ENCODE measurements around the gene CLCN2. TPM values are rescaled to one million over a fixed set of nuclear protein-coding genes. Genes with fewer than 3 reads are reported as not detected.

The CLCN2 gene
- total and polyA plus RNA-seq, 12 donors = 7.5 to 27.8 (median 14.9) TPM

DNA sequence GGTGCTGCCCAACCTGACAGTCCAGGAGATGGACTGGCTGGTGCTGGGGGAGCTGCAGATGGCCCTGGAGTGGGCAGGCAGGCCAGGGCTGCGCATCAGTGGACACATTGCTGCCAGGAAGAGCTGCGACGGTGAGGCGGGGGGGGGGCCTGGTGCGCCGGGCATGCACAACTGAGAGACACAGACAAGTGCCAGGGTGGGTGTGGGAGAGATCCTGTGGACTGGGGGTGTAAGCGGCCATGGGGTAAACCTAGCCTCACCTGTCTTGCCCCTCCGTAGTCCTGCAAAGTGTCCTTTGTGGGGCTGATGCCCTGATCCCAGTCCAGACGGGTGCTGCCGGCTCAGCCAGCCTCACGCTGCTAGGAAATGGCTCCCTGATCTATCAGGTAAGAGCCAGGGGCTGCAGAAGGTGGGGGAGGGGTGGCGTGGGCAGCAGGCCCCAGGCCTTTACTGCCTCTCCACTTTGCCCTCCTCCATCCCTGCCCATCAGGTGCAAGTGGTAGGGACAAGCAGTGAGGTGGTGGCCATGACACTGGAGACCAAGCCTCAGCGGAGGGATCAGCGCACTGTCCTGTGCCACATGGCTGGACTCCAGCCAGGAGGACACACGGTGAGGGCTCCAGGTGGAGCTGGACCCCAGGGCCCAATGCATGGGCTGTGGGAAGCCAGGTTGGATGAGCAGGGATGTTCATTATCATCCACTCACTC is 21.8 kb upstream of the CLCN2 start:
- no peak overlapping the region for H3K4me3 ChIP-seq
- TF ChIP-seq, protein P1, sequence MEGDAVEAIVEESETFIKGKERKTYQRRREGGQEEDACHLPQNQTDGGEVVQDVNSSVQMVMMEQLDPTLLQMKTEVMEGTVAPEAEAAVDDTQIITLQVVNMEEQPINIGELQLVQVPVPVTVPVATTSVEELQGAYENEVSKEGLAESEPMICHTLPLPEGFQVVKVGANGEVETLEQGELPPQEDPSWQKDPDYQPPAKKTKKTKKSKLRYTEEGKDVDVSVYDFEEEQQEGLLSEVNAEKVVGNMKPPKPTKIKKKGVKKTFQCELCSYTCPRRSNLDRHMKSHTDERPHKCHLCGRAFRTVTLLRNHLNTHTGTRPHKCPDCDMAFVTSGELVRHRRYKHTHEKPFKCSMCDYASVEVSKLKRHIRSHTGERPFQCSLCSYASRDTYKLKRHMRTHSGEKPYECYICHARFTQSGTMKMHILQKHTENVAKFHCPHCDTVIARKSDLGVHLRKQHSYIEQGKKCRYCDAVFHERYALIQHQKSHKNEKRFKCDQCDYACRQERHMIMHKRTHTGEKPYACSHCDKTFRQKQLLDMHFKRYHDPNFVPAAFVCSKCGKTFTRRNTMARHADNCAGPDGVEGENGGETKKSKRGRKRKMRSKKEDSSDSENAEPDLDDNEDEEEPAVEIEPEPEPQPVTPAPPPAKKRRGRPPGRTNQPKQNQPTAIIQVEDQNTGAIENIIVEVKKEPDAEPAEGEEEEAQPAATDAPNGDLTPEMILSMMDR (IDR thresholded peaks at IDR 0.05) = no peak
- no peak for TF ChIP-seq POLR2A (IDR thresholded peaks at IDR 0.05)
- 93 to 100% (median 96%) methylated on average over 3 to 15 of the region's 15 CpGs for WGBS, 4 donors
- peaks cover 8 to 16% of the 10 kb centered on the region in 2 donors for H3K4me1 ChIP-seq (replicated peaks in 1 of 2)
- H3K27me3 ChIP-seq = peaks cover 8% of the 10 kb centered on the region
- no peaks in the 10 kb centered on the region for H3K9me3 ChIP-seq (replicated peaks in 1 of 3)
- no peaks in the 10 kb centered on the region for H3K36me3 ChIP-seq (replicated peaks in 1 of 2)
- no peak overlapping the region for H3K27ac ChIP-seq
- DNase-seq = no peak
- intact Hi-C loops (cut with DNase I) = no loop called here

DNA sequence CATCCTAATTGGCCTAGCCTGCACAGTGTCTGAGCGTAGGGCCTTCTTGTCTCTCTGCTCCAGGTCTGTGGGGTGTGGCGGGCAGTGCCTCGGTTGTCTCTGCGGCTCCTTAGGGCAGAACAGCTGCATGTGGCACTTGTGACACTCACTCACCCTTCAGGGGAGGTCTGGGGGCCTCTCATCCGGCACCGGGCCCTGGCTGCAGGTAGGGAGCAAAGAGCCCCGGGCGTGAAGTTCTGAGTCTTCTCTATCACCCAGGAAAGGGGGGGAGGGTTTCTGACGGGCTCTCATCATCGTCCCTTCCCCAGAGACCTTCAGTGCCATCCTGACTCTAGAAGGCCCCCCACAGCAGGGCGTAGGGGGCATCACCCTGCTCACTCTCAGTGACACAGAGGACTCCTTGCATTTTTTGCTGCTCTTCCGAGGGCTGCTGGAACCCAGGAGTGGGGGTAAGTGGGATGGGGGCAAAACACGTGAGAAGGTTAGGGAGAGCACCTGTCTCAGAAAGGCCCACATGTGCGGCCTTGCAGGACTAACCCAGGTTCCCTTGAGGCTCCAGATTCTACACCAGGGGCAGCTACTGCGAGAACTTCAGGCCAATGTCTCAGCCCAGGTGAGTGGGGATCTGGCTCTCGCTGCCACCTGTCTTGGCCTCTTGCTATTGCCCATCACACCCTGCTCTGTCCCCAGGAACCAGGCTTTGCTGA is 21.1 kb upstream of the CLCN2 start:
- Histone ChIP-seq H3K36me3 (replicated peaks in 1 of 2) (no peaks in the 10 kb centered on the region), H3K27me3 (peaks cover 8% of the 10 kb centered on the region), H3K4me3 (no peak overlapping the region), H3K4me1 (replicated peaks in 1 of 2) (peaks cover 8 to 23% of the 10 kb centered on the region in 2 donors), H3K27ac (no peak overlapping the region), H3K9me3 (replicated peaks in 1 of 3) (no peaks in the 10 kb centered on the region)
- no peak for DNase-seq
- 87 to 95% (median 92%) methylated on average over 13 to 16 of the region's 16 CpGs for WGBS, 4 donors
- intact Hi-C loops (cut with DNase I) = no loop called here
- TF ChIP-seq POLR2A (IDR thresholded peaks at IDR 0.05) = no peak
- TF ChIP-seq, protein P1 (IDR thresholded peaks at IDR 0.05) = no peak

DNA sequence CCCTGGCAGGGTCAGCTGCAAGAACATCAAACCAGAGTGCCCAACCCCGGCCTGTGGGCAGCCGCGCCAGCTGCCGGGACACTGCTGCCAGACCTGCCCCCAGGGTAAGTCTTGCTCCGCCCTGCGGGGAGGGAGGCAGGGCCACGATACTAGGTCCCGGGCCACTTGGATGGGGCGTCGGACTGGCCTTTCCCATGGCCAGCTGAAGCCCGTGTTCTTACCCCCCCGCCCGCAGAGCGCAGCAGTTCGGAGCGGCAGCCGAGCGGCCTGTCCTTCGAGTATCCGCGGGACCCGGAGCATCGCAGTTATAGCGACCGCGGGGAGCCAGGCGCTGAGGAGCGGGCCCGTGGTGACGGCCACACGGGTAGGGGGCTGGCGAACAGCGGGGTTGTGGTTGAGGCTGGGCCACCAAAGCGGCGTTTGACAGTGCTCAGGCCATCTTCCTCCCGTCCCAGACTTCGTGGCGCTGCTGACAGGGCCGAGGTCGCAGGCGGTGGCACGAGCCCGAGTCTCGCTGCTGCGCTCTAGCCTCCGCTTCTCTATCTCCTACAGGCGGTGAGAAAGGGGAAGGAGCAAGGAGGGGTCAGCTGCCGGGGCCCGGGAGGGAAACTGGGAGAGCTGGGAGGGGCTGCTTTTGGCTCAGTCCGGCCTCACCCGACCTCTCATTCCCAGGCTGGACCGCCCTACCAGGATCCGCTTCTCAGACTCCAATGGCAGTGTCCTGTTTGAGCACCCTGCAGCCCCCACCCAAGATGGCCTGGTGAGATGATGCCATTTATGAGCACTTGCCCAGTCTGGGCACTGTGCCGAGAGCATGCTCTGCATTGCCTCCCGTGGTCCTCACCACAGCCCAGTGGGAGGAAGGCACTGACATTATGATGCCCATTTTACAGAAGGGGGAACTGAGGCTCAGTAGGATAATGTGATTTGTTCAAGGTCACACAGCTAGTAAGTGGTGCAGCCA is 20.1 kb upstream of the CLCN2 start:
- peak overlapping the region in 1 of 4 donors; percentile 87 for H3K4me3 ChIP-seq
- peak overlapping the region in 1 of 5 donors; percentile 88 for H3K27ac ChIP-seq
- WGBS, 4 donors = 29 to 52% (median 40%) methylated on average over 12 to 55 of the region's 55 CpGs
- H3K27me3 ChIP-seq = peaks cover 8% of the 10 kb centered on the region
- H3K36me3 ChIP-seq (replicated peaks in 1 of 2) = no peaks in the 10 kb centered on the region
- no peaks in the 10 kb centered on the region for H3K9me3 ChIP-seq (replicated peaks in 1 of 3)
- intact Hi-C loops (cut with DNase I) = no loop called here
- peak in 5 of 7 donors; percentile 37 to 63 (median 59) for DNase-seq
- H3K4me1 ChIP-seq (replicated peaks in 1 of 2) = peaks cover 8 to 27% of the 10 kb centered on the region in 2 donors
- TF ChIP-seq POLR2A (IDR thresholded peaks at IDR 0.05) = no peak
- TF ChIP-seq, protein P1 (IDR thresholded peaks at IDR 0.05) = no peak

Data from adrenal gland (tissue), 12 donors.